NT2/D1 (cell line): ENCODE results near the gene MYL6.

Experiments
- SUZ12 ChIP-seq: IDR thresholded peaks from 2 replicates; pipeline ENCODE4 v1.6.1; 2011; ENCODE audit not compliant: insufficient read length, insufficient read depth; ENCODE audit errors: extremely low read depth
- YY1 ChIP-seq: IDR thresholded peaks from 2 replicates; pipeline ENCODE4 v1.6.1; 2011; ENCODE audit not compliant: insufficient read length, insufficient read depth
- ZNF274 ChIP-seq: IDR thresholded peaks from 2 replicates; pipeline ENCODE4 v1.6.1; 2011; ENCODE audit warnings: mild to moderate bottlenecking, low read depth, low read length

GRCh38 chr12:56146492-56147460 is 11.4 kb upstream of the MYL6 start:
- TF ChIP-seq YY1 (no peak), SUZ12 (no peak), ZNF274 (no peak)
